Chondrocyte (in vitro differentiated cells): Measurements from ENCODE around the gene GNAI2. TPM values are rescaled to one million over a fixed set of nuclear protein-coding genes. Genes with fewer than 3 reads are reported as not detected.

Experiments
- DNase-seq: peaks from one replicate; pipeline ENCODE4 v3.0.0; 2021; ENCODE audit warnings: mixed read lengths, low spot score
- H3K27ac Mint-ChIP-seq: one replicate; pipeline ENCODE4 v1.8.0; 2021; ENCODE audit warnings: mild to moderate bottlenecking, moderate library complexity, mixed read lengths; ENCODE audit not compliant: unreplicated experiment
- H3K27me3 Mint-ChIP-seq: 2 replicates; pipeline ENCODE4 v1.8.0; 2021; ENCODE audit warnings: low read depth, mixed read lengths
- H3K36me3 Mint-ChIP-seq: 2 replicates; pipeline ENCODE4 v1.8.0; 2021; ENCODE audit warnings: low read depth, mixed read lengths
- H3K4me1 Mint-ChIP-seq: 2 replicates; pipeline ENCODE4 v1.8.0; 2021; ENCODE audit warnings: low read depth, mild to moderate bottlenecking, mixed read lengths
- H3K4me3 Mint-ChIP-seq: one replicate; pipeline ENCODE4 v1.8.0; 2021; ENCODE audit warnings: mild to moderate bottlenecking, moderate library complexity, mixed read lengths; ENCODE audit not compliant: unreplicated experiment
- H3K9me3 Mint-ChIP-seq: 2 replicates; pipeline ENCODE4 v1.8.0; 2021; ENCODE audit warnings: low read depth, mixed read lengths
- CTCF ChIP-seq: fragments of 200-600 bp; sonication (generic); IDR thresholded peaks from 2 replicates; pipeline ENCODE4 v1.5.0; 2021; ENCODE audit warnings: antibody characterized with exemption, mild to moderate bottlenecking, moderate library complexity
- total RNA-seq: library from RNA; stranded (reverse); gene quantifications from 3 replicates; pipeline ENCODE4 v1.2.1, GENCODE V29; 2021

The GNAI2 gene
- total RNA-seq, 1 donor from 2014 or later: 444 TPM

DNA sequence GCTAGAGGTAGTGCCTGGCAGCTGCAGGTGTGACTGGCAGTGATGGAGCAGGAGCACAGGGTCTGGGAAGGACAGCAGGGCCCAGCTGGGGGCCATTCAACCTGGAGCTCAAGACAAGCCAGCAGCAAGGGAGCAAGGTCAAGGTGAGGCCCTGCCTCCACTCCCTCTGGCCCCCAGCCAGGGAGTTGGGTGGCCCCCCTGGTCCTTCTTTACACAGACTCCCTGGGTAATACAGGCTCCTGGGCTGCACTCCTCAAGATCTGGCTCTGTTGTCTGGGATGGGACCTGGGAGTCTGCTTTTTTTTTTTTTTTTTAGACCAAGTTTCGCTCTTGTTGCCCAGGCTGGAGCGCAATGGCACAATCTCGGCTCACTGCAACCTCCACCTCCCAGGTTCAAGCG, 14.5 kb downstream of the GNAI2 start:
- Mint-ChIP-seq H3K4me3 (no peak overlapping the region), H3K4me1 (peaks cover 54% of the 10 kb centered on the region), H3K27ac (peak overlapping the region; percentile 68), H3K9me3 (no peaks in the 10 kb centered on the region), H3K36me3 (peaks cover 9% of the 10 kb centered on the region), H3K27me3 (no peaks in the 10 kb centered on the region)
- TF ChIP-seq CTCF: no peak
- DNase-seq: no peak

- H3K36me3 Mint-ChIP-seq: peaks cover 9% of the 10 kb centered on the region
- H3K27ac Mint-ChIP-seq: peak overlapping the region; percentile 61
- no peaks in the 10 kb centered on the region for H3K27me3 Mint-ChIP-seq
- no peak for TF ChIP-seq CTCF
- no peak for DNase-seq
- peaks cover 47% of the 10 kb centered on the region for H3K4me1 Mint-ChIP-seq
- H3K9me3 Mint-ChIP-seq: no peaks in the 10 kb centered on the region
- no peak overlapping the region for H3K4me3 Mint-ChIP-seq
Observed at GRCh38 chr3:50251220-50251619, 15.2 kb downstream of the GNAI2 start.

DNA sequence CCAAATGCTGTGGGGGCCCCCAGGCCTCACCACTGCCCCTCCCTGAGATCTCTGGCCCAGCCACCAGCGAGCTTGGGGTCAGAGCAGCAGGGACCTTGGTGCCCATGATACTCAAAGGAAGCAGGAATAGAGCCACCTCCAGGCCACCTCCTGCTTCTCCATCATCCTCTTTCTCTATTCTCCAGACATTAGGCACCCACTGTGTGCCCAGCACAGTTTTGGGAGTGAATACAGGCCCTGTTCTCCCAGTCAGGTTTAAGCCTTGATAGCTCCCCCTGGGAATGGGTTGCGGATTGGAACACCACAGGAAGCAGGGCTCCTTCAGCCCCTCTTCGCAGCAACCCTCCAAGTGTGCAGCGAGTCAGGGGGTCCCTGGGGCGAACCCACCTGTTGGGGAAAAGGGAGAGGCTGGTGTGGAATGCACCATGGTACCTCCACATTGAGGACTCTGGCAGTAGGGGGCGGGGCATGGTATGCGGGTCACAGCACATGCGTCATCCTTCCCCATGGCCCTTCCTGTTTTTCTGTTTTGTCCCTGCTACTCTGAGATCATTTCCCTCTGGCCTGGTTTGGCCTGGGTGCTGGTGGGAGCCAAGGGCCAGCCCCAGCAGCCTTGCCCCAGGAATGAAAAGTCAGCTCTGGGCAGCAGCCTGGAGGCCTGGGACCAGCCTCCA, 18.7 kb downstream of the GNAI2 start:
- Mint-ChIP-seq H3K27ac (peak overlapping the region; percentile 79), H3K4me3 (no peak overlapping the region), H3K4me1 (peaks cover 26% of the 10 kb centered on the region), H3K9me3 (no peaks in the 10 kb centered on the region), H3K36me3 (peaks cover 22% of the 10 kb centered on the region), H3K27me3 (no peaks in the 10 kb centered on the region)
- no peak for TF ChIP-seq CTCF
- no peak for DNase-seq

DNA sequence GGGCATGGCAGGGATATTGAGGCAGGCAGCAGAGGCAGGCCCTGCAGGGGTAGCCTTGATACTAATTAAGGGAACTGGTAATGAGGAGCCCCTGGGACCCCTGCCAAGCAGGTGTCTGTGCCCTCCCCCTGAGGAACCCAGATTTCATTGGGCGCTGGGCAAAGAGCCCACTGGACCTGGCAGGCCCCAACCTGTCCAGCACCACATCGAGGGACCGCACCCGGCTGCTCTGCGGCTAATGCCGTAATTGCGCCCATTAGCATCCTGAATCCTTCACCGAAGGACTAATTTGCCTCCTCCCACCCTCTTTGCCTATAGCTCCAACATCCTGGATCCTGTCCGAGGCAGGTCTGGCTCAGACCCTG, 19.2 kb downstream of the GNAI2 start:
- no peaks in the 10 kb centered on the region for H3K9me3 Mint-ChIP-seq
- no peak for DNase-seq
- peaks cover 20% of the 10 kb centered on the region for H3K36me3 Mint-ChIP-seq
- TF ChIP-seq CTCF: no peak
- no peak overlapping the region for H3K4me3 Mint-ChIP-seq
- H3K4me1 Mint-ChIP-seq: peaks cover 25% of the 10 kb centered on the region
- no peak overlapping the region for H3K27ac Mint-ChIP-seq
- H3K27me3 Mint-ChIP-seq: no peaks in the 10 kb centered on the region

GRCh38 chr3:50256978-50257890, 21.2 kb downstream of the GNAI2 start:
- no peak overlapping the region for H3K27ac Mint-ChIP-seq
- H3K4me3 Mint-ChIP-seq: no peak overlapping the region
- TF ChIP-seq CTCF: peak; percentile 76
- peaks cover 16% of the 10 kb centered on the region for H3K36me3 Mint-ChIP-seq
- H3K27me3 Mint-ChIP-seq: no peaks in the 10 kb centered on the region
- H3K9me3 Mint-ChIP-seq: no peaks in the 10 kb centered on the region
- no peak for DNase-seq
- H3K4me1 Mint-ChIP-seq: peaks cover 27% of the 10 kb centered on the region
